ENCODE measurements around the gene GATB. TPM values are rescaled to one million over a fixed set of nuclear protein-coding genes. Genes with fewer than 3 reads are reported as not detected.
"Not testable (repeated sequence)": the region's sequence is repeated elsewhere in the genome, so short reads cannot be mapped to it uniquely, and the experiment has no call there.

The GATB gene
- total RNA-seq, 1 donor from 2014 or later: 30.3 TPM

DNA sequence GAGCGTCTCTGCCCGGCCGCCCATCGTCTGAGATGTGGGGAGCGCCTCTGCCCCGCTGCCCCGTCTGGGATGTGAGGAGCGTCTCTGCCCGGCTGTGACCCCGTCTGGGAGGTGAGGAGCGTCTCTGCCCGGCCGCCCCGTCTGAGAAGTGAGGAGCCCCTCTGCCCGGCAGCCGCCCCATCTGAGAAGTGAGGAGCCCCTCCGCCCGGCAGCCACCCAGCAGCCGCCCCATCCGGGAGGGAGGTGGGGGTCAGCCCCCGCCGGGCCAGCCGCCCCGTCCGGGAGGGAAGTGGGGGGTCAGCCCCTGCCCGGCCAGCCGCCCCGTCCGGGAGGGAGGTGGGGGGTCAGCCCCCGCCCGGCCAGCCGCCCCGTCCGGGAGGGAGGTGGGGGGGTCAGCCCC is 29.1 kb downstream of the GATB start:
- not testable (repeated sequence) for DNase-seq (ENCODE audit: low read depth)

DNA sequence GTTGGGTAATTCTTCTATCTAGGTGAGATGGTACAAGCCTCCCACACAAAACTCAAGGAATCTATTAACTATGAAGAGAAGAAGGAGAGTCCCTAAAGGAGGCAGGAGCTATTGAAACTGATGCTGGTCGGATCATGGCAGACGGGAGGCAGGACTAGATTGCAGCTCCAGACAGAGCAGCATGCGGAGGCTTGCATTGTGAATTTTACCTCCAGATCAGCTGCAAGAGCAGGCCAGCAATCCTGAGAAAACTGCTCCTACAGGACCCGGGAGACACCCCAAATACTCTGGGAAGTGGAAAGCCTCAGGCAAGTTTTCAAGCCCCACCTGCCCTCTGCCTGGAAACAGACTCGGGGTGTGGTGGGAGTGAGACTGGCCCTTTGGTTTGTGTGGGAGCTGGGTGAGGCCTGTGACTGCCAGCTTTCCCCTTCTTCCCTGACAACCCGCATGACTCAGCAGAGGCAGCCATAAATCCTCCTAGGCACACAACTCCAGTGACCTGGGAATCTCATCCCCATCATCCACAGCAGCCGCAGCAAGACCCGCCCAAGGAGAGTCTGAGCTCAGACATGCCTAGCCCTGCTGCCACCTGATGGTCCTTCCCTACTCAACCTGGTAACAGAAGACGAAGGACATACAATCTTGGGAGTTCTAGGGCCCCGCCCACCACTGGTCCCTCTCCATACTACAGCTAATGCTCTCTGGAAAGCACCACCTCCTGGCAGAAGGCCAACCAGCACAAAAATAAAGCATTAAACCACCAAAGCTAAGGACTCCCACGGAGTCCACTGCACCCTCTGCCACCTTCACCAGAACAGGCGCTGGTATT is 30.9 kb downstream of the GATB start:
- peak; percentile 68 for DNase-seq (ENCODE audit: low read depth)

DNA sequence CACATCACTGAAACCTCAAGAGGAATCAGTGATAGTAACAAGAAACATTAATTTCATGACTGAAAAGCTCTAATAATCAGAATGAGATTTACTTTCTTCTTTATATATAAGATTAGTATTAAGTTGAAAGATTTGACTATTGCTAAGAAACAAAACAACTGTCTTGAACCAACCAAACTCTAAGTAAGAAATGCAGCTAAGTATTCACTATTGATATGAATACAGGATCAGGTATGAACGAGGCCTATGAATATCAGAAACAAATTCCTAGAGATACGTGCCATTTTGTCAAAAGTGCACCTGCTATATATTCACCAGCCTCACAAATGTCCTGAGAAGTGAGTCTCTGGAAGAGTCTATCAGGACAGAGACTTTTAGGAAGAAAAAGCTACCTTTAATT is 32.1 kb downstream of the GATB start:
- DNase-seq (ENCODE audit: low read depth): no peak

DNA sequence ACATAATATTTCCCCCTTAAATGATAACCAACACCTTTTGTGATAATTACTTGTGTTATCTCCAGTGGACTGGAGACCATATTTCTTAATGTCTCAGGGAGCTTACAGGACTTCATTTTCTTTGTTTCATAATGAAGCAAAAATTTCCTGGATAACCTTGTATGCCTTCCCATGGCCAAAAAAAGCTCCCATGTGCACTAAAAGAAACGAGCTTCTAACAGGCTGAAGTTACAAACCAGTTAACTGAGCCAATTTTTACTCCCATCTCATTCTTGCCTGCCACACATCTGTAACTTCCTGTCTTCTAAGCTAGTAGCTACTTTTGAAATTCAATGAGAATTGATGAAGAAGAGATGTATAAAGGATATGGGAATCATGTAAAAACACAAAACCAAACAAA is 32.8 kb downstream of the GATB start:
- DNase-seq (ENCODE audit: low read depth): no peak

DNA sequence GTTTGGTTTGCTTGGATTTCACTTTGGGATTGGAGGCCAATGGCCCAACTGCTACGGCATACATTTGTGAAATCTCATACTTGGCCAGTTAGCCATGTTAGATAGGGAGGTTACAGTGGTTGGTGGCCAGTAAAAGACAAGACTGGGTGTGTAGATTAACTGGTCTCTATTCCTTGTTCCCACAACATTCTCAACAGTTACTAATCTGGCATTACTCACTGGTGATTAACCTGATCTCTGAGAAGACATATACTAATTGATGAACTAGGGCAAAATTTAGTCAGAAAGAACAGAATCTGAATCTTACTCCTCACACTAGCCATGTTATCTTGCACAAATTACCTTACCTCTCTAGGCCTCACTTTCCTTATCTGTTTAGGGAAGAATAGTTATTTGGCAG is 33.4 kb downstream of the GATB start:
- DNase-seq (ENCODE audit: low read depth): peak; percentile 36

DNA sequence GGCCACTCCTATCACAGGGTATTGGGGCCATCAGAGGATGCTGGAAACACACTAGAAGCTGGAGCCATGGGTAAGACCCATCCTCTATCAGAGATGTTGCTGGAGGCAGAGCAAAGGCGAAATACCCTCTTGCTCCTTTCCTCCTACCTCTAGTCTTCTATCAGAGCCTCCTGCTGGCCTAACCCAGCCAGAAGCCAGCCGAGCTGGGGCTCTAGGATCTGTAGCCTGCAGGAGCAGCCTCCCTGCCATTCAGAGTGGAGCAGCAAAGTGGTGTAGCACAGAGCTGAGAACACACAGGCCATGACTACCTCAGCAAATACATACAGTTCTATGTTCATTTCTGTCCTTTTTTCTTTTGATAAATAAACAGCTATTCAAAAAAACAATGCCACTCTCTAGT is 35.7 kb downstream of the GATB start:
- no peak for DNase-seq (ENCODE audit: low read depth)

DNA sequence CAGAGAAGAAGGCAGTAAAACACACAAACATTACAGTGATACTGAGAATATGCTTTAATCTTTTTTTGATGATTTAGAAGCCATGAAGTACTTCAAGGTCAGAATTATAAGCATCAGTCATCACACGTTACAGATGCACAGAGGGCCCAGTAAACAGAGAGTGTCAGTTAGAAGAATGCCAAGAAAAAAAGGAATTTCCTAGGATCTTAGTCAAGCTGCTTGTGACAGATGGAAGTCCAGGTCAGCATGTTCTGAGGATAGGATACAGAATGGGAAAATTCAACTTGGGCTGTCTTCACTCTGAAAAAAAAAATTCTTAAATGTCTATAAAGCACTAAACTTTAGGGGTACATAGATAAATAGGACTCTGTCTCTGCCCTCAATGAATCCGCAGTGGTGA is 38.9 kb downstream of the GATB start:
- DNase-seq (ENCODE audit: low read depth): no peak

DNA sequence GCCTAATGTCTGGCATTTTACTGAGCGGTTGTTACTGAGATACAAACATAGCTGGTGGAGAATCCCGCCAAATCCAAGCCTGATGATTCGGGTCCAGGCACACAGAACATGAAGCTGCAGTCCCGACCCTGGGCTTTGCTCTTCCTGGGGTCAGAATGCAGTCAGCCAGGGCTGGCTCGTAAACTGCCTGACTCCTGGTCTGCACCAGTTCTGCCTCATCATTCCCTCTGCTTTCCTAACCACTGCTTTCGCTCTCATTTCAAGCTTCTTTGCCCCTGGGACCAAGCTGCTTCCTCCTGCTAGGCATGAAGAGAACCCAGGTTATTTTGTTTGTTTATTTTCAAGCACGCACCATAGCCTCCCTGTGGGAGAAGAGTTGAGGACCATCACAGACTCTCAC is 39.3 kb downstream of the GATB start:
- no peak for DNase-seq (ENCODE audit: low read depth)

DNA sequence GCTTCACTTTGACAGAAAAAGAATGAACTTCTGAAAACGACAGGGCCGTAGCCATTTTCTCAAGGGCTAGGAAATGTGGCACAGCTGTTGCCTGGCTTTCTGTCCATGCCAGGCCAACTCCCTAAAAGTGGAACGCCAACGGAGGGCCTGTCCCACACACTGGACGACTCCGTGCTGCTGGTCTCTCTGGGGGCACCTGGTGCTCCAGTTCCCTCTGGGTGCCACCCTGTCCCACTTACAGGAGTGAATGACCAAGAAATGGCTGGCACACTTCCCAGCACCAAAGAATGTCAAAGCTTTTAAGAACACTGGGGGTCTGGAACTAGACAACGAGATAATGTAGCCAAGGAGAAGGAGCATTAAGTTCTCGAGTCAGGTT is 40.9 kb downstream of the GATB start:
- no peak for DNase-seq (ENCODE audit: low read depth)

DNA sequence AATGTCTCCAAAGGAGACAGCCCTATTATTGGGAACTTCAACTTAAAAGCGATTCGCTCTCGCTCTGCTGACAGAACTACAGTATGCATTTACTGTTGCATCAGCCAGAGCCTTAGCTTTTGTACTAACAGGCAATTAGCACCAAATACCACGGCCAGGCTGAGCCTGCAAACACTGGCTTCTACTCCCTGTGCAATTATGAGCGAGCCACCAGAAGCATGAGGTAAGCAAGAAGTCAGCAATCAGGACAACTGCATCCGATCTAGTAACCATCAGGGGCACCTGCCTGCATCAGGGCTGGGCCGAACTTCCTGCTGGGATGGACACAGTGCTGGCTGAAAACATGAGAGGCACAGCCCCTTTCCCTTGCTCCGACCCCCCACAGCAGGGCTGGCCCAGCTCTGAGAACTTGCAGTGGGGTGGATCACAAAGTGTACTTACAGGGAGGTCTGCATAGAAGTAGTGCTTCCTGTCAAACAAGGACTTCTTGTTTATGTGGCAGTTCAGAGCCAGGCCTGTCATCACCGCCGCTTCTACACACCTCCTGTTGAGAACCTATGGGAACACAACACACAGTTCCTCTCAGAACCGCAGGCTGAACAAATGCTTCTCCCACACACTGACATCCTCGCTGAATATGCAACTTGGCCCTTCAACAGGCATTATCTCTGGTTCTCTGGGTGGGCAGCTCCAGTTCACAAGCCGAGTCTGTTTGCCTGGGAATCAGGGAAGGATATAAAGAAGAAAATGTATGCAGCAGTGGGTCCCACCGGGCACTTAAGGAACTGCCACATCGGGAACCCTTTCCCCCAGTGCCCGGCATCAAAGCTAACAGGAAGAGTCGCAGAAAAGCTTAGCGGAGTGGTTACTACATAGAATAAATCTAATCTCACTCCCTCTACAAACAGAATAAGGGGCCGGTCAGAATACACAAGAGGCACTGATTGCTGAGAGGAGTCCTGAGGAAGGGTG is 41.5 kb downstream of the GATB start:
- DNase-seq (ENCODE audit: low read depth): no peak

DNA sequence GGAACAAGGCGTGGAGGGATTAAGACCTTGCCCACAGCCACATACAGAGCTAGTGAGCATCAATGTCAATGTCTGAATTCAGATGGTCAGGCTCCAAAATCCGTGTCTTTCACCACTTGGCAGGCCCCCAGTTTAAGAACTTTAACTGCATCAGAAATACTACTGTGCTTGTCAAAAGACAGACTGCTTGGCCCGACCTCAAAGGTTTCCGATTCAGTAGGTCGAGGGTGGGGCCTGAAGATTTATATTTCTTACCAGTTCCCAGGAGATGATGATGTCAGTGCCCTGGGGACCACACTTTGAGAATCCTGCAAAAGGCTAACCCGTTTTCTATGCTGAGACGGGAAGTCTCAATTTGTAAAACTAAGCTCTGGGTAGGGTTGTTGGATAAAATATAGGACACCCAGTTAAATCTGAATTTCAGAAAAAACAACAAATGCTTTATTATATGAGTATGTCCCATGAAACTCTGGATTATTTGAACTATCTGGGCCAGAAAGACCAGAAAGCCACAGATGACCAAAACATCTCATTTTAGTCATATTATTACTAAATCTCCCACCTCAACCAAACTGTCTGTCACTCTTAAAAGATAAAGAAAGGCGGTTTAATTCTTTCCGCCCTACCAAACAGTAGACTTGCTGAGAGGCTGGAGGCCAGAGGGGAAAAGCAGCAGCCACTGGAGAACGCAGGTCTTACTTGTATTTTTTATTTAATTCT is 42.7 kb downstream of the GATB start:
- DNase-seq (ENCODE audit: low read depth): no peak

DNA sequence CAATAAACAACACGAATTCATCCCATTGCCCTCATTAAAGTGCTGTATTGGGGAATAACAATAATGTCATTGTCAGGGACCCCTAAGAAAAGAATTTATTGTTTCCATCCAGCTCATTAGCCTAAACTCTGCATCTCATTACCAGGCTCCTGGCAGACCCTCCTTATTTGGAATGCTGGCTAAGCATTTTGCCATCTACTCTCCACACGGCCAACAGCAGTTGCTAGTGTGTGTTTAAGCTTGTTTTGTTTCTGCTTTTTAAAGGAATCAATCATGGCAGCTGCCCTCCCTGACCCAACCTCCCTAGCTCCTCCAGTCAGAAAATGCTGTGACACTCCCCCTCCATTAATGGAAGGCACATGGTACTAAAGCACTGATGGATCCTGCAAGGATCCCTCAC is 43.5 kb downstream of the GATB start:
- no peak for DNase-seq (ENCODE audit: low read depth)

DNA sequence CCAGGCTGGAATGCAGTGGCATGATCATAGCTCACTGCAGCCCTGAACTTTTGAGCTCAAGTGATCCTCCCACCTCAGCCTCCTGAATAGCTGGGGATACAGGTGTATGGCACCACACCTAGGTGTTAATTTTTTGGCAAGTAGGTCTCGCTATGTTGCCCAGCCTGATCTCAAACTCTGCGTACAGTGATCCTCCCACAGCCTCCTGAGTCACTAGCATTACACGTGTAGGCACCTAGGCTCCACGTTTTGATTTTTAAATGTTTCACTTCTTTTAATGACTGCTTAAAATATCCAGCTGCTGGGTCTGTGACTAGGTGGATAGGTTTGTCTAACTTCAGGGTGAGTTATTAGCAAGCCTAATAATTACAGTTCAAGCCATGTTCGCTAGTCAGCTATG is 44.5 kb downstream of the GATB start:
- no peak for DNase-seq (ENCODE audit: low read depth)

DNA sequence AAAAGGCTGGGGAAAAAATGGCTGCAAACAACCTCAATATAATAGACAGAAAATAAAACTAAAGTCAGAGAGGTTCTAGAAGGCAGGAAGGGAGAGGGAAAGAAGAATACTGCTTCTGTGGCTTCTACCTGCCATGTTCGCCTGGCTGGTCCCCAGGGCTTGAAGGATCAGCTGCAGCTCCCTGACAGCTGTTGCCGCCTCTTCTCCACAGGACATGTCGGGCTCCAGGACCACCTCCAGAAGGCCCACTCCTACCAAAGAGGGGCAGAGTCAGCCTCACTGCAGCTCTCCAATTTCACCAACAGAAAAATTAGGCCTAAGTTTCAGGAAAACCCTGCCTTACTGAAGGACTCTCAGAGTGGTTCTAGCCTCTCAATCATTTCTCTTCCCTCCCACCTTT is 44.9 kb downstream of the GATB start:
- no peak for DNase-seq (ENCODE audit: low read depth)

DNA sequence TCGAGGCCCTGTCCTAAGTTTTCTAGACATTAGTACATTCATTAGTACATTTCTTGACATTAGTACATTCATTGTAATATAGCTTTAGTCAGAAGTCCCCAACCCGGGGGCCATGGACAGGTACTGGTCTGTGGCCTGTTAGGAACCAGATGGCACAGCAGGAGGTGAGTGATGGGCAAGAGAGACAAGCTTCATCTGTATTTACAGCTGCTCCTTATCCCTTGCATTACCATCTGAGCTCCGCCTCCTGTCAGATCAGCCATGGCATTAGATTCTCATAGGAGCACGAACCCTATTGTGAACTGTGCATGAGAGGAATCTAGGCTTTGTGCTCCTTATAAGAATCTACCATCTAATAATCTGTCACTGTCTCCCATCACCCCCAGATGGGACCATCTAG is 48.0 kb downstream of the GATB start:
- DNase-seq (ENCODE audit: low read depth): no peak

DNA sequence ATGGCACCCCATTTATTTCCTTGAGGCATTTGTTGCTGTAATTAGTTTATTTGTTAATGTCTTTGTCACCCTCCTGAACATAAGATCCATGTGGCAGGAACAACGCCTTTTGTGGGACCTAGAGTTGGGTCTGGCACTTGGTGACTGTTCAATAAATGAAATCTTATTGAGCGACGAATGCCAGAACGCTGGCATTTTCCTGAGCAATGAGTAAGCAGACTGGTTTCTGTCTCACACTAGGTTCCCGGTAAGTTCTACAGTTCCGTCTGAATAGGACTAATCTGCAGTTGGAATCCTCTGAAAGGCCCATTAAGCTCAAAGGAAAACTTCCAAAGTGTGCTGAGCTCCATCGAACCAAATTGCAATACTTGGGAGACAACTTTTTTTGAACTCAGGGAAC is 49.2 kb downstream of the GATB start:
- DNase-seq (ENCODE audit: low read depth): no peak

DNA sequence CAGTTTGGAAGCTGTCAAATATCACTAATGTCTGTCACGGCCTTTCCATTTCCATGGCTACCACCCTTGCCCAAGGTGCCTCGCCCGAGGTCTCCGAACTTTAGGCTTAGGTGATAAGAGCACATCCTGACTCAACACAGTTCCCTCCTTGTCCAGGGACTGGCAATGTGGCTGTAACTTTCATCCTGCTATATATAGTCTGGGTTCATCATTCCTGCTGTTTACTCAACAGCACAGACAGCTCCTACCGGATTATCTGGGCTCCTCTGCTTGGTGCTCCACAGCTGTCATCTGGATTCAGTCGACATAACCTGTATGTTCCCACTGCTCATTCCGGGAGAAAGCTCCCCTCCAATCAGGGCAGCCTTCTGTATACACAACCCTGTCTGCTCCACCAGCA is 51.2 kb downstream of the GATB start:
- DNase-seq (ENCODE audit: low read depth): no peak

DNA sequence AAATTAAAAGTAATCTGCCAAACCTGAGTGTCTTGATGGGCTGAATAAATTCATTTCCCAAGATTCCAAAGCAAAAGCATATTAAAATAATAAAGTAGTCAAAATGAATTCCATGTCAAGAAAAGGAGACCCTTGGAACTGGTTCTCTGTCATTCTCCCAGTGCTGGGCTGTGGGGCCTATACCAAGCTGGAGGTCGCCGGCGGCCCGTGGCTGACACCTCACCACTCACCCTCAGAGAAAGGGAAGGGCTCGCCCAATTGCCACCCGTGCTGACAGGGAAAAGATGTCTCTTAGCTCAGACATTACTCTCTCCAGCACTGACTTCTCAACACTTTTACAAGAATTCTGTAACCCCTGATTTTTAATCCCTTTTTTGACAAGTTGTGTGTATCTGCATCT is 51.7 kb downstream of the GATB start:
- DNase-seq (ENCODE audit: low read depth): no peak

DNA sequence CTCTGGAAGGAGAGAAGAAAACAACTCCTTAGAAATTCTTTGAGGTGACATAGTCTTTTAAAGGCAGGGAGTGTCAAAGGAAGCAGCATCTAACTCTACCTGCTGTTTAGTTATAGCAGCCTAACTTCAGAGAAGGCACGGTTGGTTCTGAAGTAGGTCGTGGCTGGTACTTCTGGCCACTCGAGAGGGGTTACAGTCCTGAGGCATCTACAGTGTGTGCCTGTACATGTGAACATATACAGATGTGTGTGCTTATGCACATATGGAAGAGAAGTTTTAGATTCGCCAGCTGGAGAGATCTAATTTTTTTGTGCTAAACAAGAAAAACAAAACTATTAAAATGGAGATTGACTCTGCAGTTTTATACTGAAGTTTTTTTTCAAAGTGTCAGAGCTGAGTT is 52.7 kb downstream of the GATB start:
- DNase-seq (ENCODE audit: low read depth): no peak

DNA sequence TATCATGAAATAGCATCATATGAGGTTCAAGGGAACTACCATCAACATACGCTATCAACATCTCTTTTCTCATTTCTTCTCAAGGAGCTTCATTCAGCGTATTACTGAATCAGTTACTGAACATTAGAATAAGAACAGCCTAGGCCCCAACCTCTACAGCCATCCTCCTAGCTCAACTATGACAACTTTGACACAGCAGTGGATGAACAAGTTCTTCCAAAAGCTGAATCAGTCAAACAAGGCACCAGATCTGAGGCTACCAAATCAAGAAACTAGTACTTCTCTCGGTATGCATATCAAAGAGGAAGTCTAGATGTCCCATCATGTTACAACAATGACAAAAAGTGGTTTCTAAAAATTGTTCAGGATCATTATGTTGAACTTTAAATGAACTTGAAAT is 57.4 kb downstream of the GATB start:
- DNase-seq (ENCODE audit: low read depth): no peak

DNA sequence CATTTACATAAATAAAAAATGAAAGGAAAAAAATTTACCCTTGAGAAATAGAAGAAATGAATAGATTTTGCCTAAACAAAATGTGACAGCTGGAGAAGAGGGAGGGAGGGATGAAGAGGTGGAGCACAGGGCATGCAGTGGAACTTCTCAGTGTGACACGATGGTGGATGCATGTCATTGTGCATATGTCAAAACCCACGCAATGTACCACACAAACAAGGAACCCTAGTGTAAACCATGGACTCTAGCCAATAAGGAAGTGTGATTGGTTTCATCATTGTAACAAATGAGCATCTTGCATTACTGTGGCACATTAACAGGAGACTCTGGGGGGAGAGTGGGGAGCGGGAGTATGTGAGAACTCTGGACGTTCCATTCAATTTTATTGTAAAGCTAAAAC is 58.6 kb downstream of the GATB start:
- DNase-seq (ENCODE audit: low read depth): no peak

DNA sequence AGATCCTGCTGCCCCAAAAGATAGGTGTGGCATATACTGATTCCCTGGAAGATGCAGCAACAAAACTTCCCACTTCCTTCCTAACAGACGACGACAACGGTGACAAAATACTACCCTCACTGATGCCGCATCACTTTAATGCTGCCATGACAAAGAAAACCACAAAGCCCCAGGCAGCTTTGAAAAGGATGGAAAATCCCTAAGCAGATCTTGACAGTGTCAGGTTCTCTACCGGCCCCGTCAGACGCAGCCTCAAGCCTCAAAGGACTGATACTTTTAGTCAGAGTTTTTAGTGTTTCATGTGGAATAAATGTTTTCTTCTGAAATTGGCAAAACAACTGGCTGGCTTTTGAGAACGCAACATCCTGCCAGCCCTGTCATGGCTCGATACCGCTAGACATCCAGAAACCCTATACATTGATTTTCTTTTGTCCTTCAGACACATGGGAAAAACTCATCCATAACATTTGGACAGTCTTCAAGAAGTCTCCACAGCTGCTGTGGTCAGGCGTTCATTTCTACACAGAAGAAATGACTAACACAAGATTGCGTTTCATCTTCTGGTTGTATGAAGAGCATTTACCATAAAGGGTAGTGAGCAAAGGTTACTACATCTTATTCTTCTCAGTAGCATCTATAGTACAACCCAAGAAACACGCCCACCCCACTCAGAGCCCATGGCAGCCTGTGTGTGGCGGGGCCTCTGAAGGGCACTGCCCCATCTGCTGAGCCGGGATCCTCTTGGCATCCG is 60.1 kb downstream of the GATB start:
- no peak for DNase-seq (ENCODE audit: low read depth)
